Kidney (tissue), 14 donors: ENCODE measurements around the gene MAGEA11. TPM values are rescaled to one million over a fixed set of nuclear protein-coding genes. Genes with fewer than 3 reads are reported as not detected.
A peak's percentile ranks its signal among the peaks of the same experiment; 100 is the strongest.
"Not testable (repeated sequence)": the region's sequence is repeated elsewhere in the genome, so short reads cannot be mapped to it uniquely, and the experiment has no call there.

Experiments used
- DNase-seq, 5 donors: peaks; one replicate each; pipeline ENCODE4 v3.0.0-alpha.2; 2013 to 2020
- FAIRE-seq: peaks from 2 replicates; lab custom pipeline; 2012; peaks lifted over from hg19 to GRCh38; lab: Jason Lieb, UNC
- H3K27ac ChIP-seq, 2 donors: one replicate each; pipeline ENCODE4 v1.7.0; 2013; ENCODE audit warnings: low read depth in 2 of 2, low read length in 2 of 2, inconsistent platforms in 1 of 2
- H3K27me3 ChIP-seq: one replicate; pipeline ENCODE4 v1.7.1; 2013; ENCODE audit warnings: low read length, inconsistent platforms; ENCODE audit not compliant: control insufficient read depth, insufficient read depth
- H3K36me3 ChIP-seq, 3 donors: one replicate each; pipeline versions ENCODE4 v1.7.0 to v1.7.1; 2013; ENCODE audit warnings: low read length in 3 of 3, control low read depth in 1 of 3, inconsistent platforms in 1 of 3; ENCODE audit not compliant: insufficient read depth in 3 of 3, control insufficient read depth in 2 of 3
- H3K4me1 ChIP-seq, 3 donors: one replicate each; pipeline versions ENCODE4 v1.7.0 to v1.7.1; 2013; ENCODE audit warnings: low read length in 3 of 3, inconsistent platforms in 1 of 3, low read depth in 1 of 3; ENCODE audit not compliant: control insufficient read depth in 2 of 3, insufficient read depth in 2 of 3
- H3K4me3 ChIP-seq, 3 donors: one replicate each; pipeline versions ENCODE4 v1.7.0 to v1.8.1; 2013; ENCODE audit warnings: low read length in 3 of 3, control low read depth in 1 of 3, inconsistent platforms in 1 of 3
- H3K9ac ChIP-seq, 3 donors: one replicate each; pipeline versions ENCODE4 v1.7.0 to v1.7.1; 2013; ENCODE audit warnings: low read length in 3 of 3, control low read depth in 1 of 3, inconsistent platforms in 1 of 3
- H3K9me3 ChIP-seq, 3 donors: one replicate each; pipeline versions ENCODE4 v1.7.0 to v1.7.1; 2013; ENCODE audit warnings: low read length in 3 of 3, control low read depth in 1 of 3, inconsistent platforms in 1 of 3; ENCODE audit not compliant: control insufficient read depth in 2 of 3, insufficient read depth in 1 of 3
- CTCF ChIP-seq: IDR thresholded peaks from 3 replicates; pipeline ENCODE4 v1.5.1; 2012; ENCODE audit warnings: mild to moderate bottlenecking, moderate library complexity, borderline replicate concordance; ENCODE audit not compliant: insufficient read depth; ENCODE audit errors: extremely low read depth
- intact Hi-C: fragments of 100-400 bp; cut with DNase I; formaldehyde crosslinking; loops from one replicate; pipeline ENCODE4 v1.11.1; 2022
- polyA plus RNA-seq: library from polyadenylated mRNA; stranded (reverse); fragments of 350-450 nt; fragmentation: Illumina TruSeq; extraction: RNeasy Lipid Tissue Mini Kit (QIAGEN cat#74804); gene quantifications from one replicate; pipeline ENCODE4 v1.2.3, GENCODE V29; 2014; ENCODE audit warnings: low read depth, low replicate concordance; ENCODE audit not compliant: insufficient read depth
- total RNA-seq: library from RNA; stranded (reverse); fragmentation: NEBNext Ultra II Directional; extraction: Animal tissue kit (Norgen Biotek cat#: 25700); gene quantifications from one replicate; pipeline ENCODE4 v1.2.1, GENCODE V29; 2021
- donor health status: control.
- donor health status: control.
- donor health status: control.
- donor health status: control.
- donor health status: control.
- donor health status: DM: yes; HTN: yes; CAD: no.
- donor health status: Normal renal cell carcinoma (clear cell type).

The MAGEA11 gene
- total and polyA plus RNA-seq, 2 donors from 2014 or later, result not detected

- TF ChIP-seq CTCF, result no peak
- Histone ChIP-seq H3K9ac (no peak overlapping the region), H3K4me1 (no peaks in the 10 kb centered on the region), H3K4me3 (no peak overlapping the region), H3K27me3 (no peaks in the 10 kb centered on the region), H3K9me3 (no peaks in the 10 kb centered on the region), H3K27ac (no peak overlapping the region), H3K36me3 (no peaks in the 10 kb centered on the region)
- intact Hi-C loops, result no loop called here
- DNase-seq, result peak in 1 of 5 donors; percentile 31
- FAIRE-seq, result no peak
Observed at GRCh38 chrX:149720021-149720689, 8.3 kb downstream of the MAGEA11 start.

- H3K4me3 ChIP-seq, FAIRE-seq, H3K9me3 ChIP-seq, DNase-seq, intact Hi-C loops, H3K4me1 ChIP-seq, H3K27me3 ChIP-seq, H3K27ac ChIP-seq, H3K36me3 ChIP-seq, H3K9ac ChIP-seq: not testable (repeated sequence)
Observed at GRCh38 chrX:149721241-149721640, 9.4 kb downstream of the MAGEA11 start.

- Histone ChIP-seq H3K27me3 (no peaks in the 10 kb centered on the region), H3K27ac (no peak overlapping the region), H3K9ac (no peak overlapping the region), H3K4me3 (no peak overlapping the region), H3K4me1 (no peaks in the 10 kb centered on the region), H3K9me3 (no peaks in the 10 kb centered on the region), H3K36me3 (no peaks in the 10 kb centered on the region)
- DNase-seq (peak in 1 of 5 donors; percentile 28), FAIRE-seq (no peak)
- TF ChIP-seq CTCF, result no peak
- intact Hi-C loops, result no loop called here
Observed at GRCh38 chrX:149721778-149722177, 9.9 kb downstream of the MAGEA11 start.

- intact Hi-C loops, FAIRE-seq, H3K9ac ChIP-seq: not testable (repeated sequence)
Observed at GRCh38 chrX:149723583-149724118, 11.8 kb downstream of the MAGEA11 start.

GRCh38 chrX:149727308-149727707 is 15.4 kb downstream of the MAGEA11 start:
- H3K9ac ChIP-seq, H3K4me3 ChIP-seq, DNase-seq, H3K27ac ChIP-seq, H3K36me3 ChIP-seq, intact Hi-C loops, H3K9me3 ChIP-seq, FAIRE-seq, H3K4me1 ChIP-seq, H3K27me3 ChIP-seq: not testable (repeated sequence)

More at GRCh38 chrX:149723583-149724118, 11.8 kb downstream of the MAGEA11 start:
- H3K4me3 ChIP-seq, H3K36me3 ChIP-seq, H3K4me1 ChIP-seq, DNase-seq, H3K27ac ChIP-seq, H3K9me3 ChIP-seq, H3K27me3 ChIP-seq: not testable (repeated sequence)

- DNase-seq, H3K36me3 ChIP-seq, H3K4me3 ChIP-seq, intact Hi-C loops, H3K4me1 ChIP-seq, H3K9ac ChIP-seq, FAIRE-seq, H3K27ac ChIP-seq, H3K9me3 ChIP-seq, H3K27me3 ChIP-seq: not testable (repeated sequence)
Observed at GRCh38 chrX:149742269-149742668, 30.4 kb downstream of the MAGEA11 start.

- H3K27ac ChIP-seq, H3K9me3 ChIP-seq: not testable (repeated sequence)
- peak; percentile 50 for FAIRE-seq
Observed at GRCh38 chrX:149746390-149747007, 34.6 kb downstream of the MAGEA11 start.

More at GRCh38 chrX:149746390-149747007, 34.6 kb downstream of the MAGEA11 start:
- DNase-seq, H3K36me3 ChIP-seq, H3K27me3 ChIP-seq, H3K4me1 ChIP-seq, H3K4me3 ChIP-seq, intact Hi-C loops, H3K9ac ChIP-seq: not testable (repeated sequence)
